A673 (cell line): ENCODE results near the gene RASSF1. TPM values are rescaled to one million over a fixed set of nuclear protein-coding genes. Genes with fewer than 3 reads are reported as not detected.

Experiments
- BruUV-seq: library from RNA; stranded (reverse); fragments of 400-500 nt; replicated peaks from 2 replicates; lab custom pipeline; 2021; lab: Mats Ljungman, UMichigan
- CTCF ChIA-PET: fragments of 300-600 bp; sonication (Branson Sonifier 250); formaldehyde crosslinking; loops from one replicate; lab custom pipeline; 2022; ENCODE audit warnings: antibody characterized with exemption; lab: Charles Lee
- POLR2A ChIA-PET: fragments of 300-600 bp; sonication (Branson Sonifier 250); formaldehyde crosslinking; loops from one replicate; lab custom pipeline; 2022; ENCODE audit warnings: antibody characterized with exemption; ENCODE audit not compliant: low non-redundant PET; lab: Charles Lee
- DNase-seq: peaks from one replicate; pipeline ENCODE4 v3.0.0-alpha.2; 2015; ENCODE audit warnings: low spot score
- H3K27ac ChIP-seq: fragments of 200-600 bp; sonication (generic); 2 replicates; pipeline ENCODE4 v1.5.1; 2016; ENCODE audit warnings: mixed run types, low read depth, mild to moderate bottlenecking, mixed read lengths, antibody characterized with exemption, low read length; ENCODE audit not compliant: poor library complexity, severe bottlenecking
- H3K27me3 ChIP-seq: fragments of 200-600 bp; sonication (generic); replicated peaks from 2 replicates; pipeline ENCODE4 v1.6.1; 2017; ENCODE audit warnings: mixed run types, low read depth, mild to moderate bottlenecking, mixed read lengths, antibody characterized with exemption, low read length; ENCODE audit not compliant: insufficient read depth, poor library complexity
- H3K36me3 ChIP-seq: fragments of 200-600 bp; sonication (generic); 2 replicates; pipeline ENCODE4 v1.6.1; 2016; ENCODE audit warnings: mixed run types, mild to moderate bottlenecking, mixed read lengths, antibody characterized with exemption, low read length; ENCODE audit not compliant: insufficient read depth, poor library complexity, severe bottlenecking
- H3K4me1 ChIP-seq: fragments of 200-600 bp; sonication (generic); 2 replicates; pipeline ENCODE4 v1.6.1; 2017; ENCODE audit warnings: mixed run types, mild to moderate bottlenecking, mixed read lengths, antibody characterized with exemption, low read length; ENCODE audit not compliant: insufficient read depth, poor library complexity, severe bottlenecking
- H3K4me3 ChIP-seq: fragments of 200-600 bp; sonication (generic); 2 replicates; pipeline ENCODE4 v1.5.1; 2016; ENCODE audit warnings: low read depth, mixed run types, mild to moderate bottlenecking, mixed read lengths, low read length; ENCODE audit not compliant: poor library complexity, severe bottlenecking
- H3K9me3 ChIP-seq: fragments of 200-600 bp; sonication (generic); 2 replicates; pipeline ENCODE4 v1.6.1; 2016; ENCODE audit warnings: mixed run types, low read depth, mild to moderate bottlenecking, mixed read lengths, antibody characterized with exemption, low read length; ENCODE audit not compliant: poor library complexity, severe bottlenecking
- EZH2 ChIP-seq: fragments of 200-600 bp; sonication (generic); IDR thresholded peaks from 2 replicates; pipeline ENCODE4 v1.6.1; 2017; ENCODE audit warnings: borderline replicate concordance, low read depth, mild to moderate bottlenecking, mixed read lengths, antibody characterized with exemption, low read length; ENCODE audit not compliant: poor library complexity, severe bottlenecking
- intact Hi-C: fragments of 100-400 bp; cut with micrococcal nuclease; formaldehyde crosslinking; loops from one replicate; pipeline ENCODE4 v1.10.0; 2022; ENCODE audit not compliant: unreplicated experiment
- total RNA-seq: library from RNA; stranded (reverse); gene quantifications from 2 replicates; pipeline ENCODE4 v1.2.3, GENCODE V29; 2021
- TF ChIP-seq, protein P1 (sequence below): fragments of 300-800, 200-600 bp; sonication (generic); conservative IDR thresholded peaks from 2 replicates; pipeline ENCODE4 v1.5.1; 2017; ENCODE audit warnings: low read depth, mild to moderate bottlenecking, antibody characterized with exemption, low read length, moderate library complexity, mixed read lengths

Gene RASSF1
- total RNA-seq, 1 experiment from 2014 or later, result 14.4 TPM

DNA sequence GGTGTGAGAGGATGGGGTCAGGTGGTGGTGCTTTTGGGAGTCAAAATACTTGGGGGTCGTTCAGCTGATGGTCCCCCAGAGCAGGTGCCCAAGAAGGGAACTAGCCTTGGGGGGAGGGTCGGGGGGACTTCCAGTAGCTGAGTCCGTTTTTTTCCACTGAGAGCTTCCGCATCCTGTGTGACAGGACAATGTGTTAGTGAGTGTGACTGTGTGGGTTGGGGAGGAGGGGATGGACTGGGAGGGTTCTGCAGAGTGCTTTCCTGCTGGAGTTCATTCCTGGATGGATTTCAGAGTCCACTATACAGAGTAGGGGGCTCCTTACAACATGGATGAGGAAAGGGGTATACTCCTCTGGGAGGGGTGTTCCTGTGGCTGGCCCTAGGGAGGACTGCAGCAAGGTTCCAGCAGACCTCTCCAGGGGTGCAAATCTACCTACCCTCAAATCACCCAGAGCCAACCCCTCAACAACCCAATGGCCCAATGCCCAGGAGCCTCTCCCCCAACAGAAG is 17.5 kb downstream of the RASSF1 start:
- Histone ChIP-seq H3K36me3 (no peaks in the 10 kb centered on the region), H3K9me3 (no peaks in the 10 kb centered on the region), H3K4me3 (no peak overlapping the region), H3K4me1 (peaks cover 3% of the 10 kb centered on the region), H3K27ac (no peak overlapping the region), H3K27me3 (no peaks in the 10 kb centered on the region)
- BruUV-seq, result no TSS peak
- ChIA-PET CTCF (no interaction called here), POLR2A (no interaction called here)
- no peak for DNase-seq
- no peak for TF ChIP-seq EZH2
- TF ChIP-seq, protein P1, sequence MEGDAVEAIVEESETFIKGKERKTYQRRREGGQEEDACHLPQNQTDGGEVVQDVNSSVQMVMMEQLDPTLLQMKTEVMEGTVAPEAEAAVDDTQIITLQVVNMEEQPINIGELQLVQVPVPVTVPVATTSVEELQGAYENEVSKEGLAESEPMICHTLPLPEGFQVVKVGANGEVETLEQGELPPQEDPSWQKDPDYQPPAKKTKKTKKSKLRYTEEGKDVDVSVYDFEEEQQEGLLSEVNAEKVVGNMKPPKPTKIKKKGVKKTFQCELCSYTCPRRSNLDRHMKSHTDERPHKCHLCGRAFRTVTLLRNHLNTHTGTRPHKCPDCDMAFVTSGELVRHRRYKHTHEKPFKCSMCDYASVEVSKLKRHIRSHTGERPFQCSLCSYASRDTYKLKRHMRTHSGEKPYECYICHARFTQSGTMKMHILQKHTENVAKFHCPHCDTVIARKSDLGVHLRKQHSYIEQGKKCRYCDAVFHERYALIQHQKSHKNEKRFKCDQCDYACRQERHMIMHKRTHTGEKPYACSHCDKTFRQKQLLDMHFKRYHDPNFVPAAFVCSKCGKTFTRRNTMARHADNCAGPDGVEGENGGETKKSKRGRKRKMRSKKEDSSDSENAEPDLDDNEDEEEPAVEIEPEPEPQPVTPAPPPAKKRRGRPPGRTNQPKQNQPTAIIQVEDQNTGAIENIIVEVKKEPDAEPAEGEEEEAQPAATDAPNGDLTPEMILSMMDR, result no peak
- intact Hi-C loops, result no loop called here

DNA sequence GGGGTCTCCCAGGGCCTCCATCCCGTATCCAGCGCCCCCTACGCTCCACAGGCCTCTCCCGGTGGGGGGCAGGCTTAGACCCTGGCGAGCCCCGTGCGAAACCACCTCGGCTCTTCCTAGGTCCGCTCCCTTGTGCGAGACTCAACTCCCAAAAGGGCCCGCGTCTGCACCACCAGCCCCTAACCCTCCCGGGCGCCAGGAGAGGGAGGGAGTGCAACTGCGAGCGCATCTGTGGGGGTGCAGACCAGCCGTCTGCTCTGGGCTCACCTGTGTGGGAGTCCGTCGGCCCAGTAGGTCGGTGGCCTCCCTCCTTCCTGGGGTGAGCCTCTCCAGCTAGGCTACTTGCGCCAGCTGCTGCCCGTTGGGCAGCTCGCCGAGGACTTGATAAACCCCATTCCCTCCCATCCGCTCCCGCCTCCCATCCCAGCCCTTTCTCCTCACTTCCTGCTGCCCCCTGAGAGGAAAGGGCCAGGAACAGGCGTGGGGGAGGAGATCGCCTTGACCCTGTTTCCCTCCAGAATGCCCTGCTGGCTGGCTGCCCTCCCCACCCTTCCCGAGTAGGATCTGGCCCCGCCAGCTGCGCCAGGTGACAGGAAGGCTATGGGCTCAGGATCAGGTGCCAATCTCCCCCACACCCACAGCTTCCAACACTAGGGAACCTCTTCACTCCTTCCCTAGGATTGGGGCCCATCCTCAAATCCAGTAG is 18.1 kb downstream of the RASSF1 start, which contains the start of gene HYAL2:
Gene HYAL2 (minus strand): TSS at position 360 of the 706 bp plus-strand sequence. CDS start 2,256 bp downstream, outside the sequence.
- ChIA-PET POLR2A (no interaction called here), CTCF (no interaction called here)
- DNase-seq, result no peak
- TF ChIP-seq EZH2, result no peak
- TF ChIP-seq, protein P1, result no peak
- no peaks in the 10 kb centered on the region for H3K27me3 ChIP-seq
- intact Hi-C loops, result no loop called here
- peaks cover 3% of the 10 kb centered on the region for H3K4me1 ChIP-seq
- BruUV-seq, result no TSS peak
- no peaks in the 10 kb centered on the region for H3K9me3 ChIP-seq
- H3K4me3 ChIP-seq, result peak within 1 kb of the TSS; percentile 73
- no peaks in the 10 kb centered on the region for H3K36me3 ChIP-seq
- H3K27ac ChIP-seq, result peak within 1 kb of the TSS; percentile 99

DNA sequence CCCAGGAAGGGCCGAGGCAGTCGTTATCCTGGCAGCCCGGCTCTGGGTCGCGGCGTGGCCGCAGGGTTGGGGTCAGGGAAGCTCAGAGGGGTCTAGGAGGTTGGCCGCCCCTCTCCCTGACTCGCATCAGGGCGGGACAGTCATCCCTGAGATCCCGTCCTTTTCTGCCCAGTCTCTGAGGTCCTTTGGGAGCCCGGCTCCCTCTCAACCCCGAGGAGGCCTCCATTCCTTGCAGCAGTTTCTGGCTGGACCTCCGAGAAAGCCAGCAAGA is 18.6 kb downstream of the RASSF1 start:
- no peaks in the 10 kb centered on the region for H3K9me3 ChIP-seq
- ChIA-PET CTCF (no interaction called here), POLR2A (no interaction called here)
- H3K4me3 ChIP-seq, result peak overlapping the region; percentile 73
- no peaks in the 10 kb centered on the region for H3K36me3 ChIP-seq
- no peak for DNase-seq
- no peaks in the 10 kb centered on the region for H3K27me3 ChIP-seq
- BruUV-seq, result no TSS peak
- peak overlapping the region; percentile 99 for H3K27ac ChIP-seq
- peaks cover 3% of the 10 kb centered on the region for H3K4me1 ChIP-seq
- intact Hi-C loops, result no loop called here
- TF ChIP-seq EZH2, result no peak
- TF ChIP-seq, protein P1, result no peak
